HL-60 (cell line): Measurements from ENCODE around the gene CRHBP.

Source experiments
- DNase-seq, 2 experiments: peaks; one replicate each; pipeline ENCODE4 v3.0.0-alpha.2; 2010 to 2020; ENCODE audit warnings: low read depth in 1 of 2, low spot score in 1 of 2
- H3K27ac ChIP-seq: fragments of 250-450 bp; sonication (Bioruptor Pico); replicated peaks from 2 replicates; pipeline ENCODE4 v1.5.1; 2020; ENCODE audit warnings: mild to moderate bottlenecking, moderate library complexity
- H3K27me3 ChIP-seq: fragments of 250-450 bp; sonication (Bioruptor Pico); 2 replicates; pipeline ENCODE4 v1.5.1; 2021; ENCODE audit warnings: mild to moderate bottlenecking, moderate library complexity; ENCODE audit not compliant: insufficient read depth, poor library complexity, severe bottlenecking
- H3K4me3 ChIP-seq: replicated peaks from 2 replicates; pipeline ENCODE4 v1.5.1; 2011; ENCODE audit warnings: mild to moderate bottlenecking, control low read depth, low read length; ENCODE audit not compliant: insufficient read depth
- CTCF ChIP-seq: IDR thresholded peaks from one replicate; pipeline ENCODE4 v1.5.1; 2011; ENCODE audit warnings: low read length, control low read depth, inconsistent platforms; ENCODE audit not compliant: insufficient read depth
- GABPA ChIP-seq: IDR thresholded peaks from 2 replicates; pipeline ENCODE4 v1.6.1; 2012; ENCODE audit warnings: low read depth
- POLR2AphosphoS5 ChIP-seq: IDR thresholded peaks from 2 replicates; pipeline ENCODE4 v1.6.1; 2012; ENCODE audit warnings: low read depth
- REST ChIP-seq: IDR thresholded peaks from 2 replicates; pipeline ENCODE4 v1.6.1; 2012; ENCODE audit warnings: low read depth; ENCODE audit not compliant: insufficient replicate concordance
- SPI1 ChIP-seq: IDR thresholded peaks from 2 replicates; pipeline ENCODE4 v1.6.1; 2012; ENCODE audit warnings: low read depth, mild to moderate bottlenecking, borderline replicate concordance

Gene CRHBP

GRCh38 chr5:76920491-76920890, 32.4 kb upstream of the CRHBP start:
- no peak overlapping the region for H3K4me3 ChIP-seq
- TF ChIP-seq SPI1 (no peak), REST (no peak), GABPA (no peak), CTCF (no peak), POLR2AphosphoS5 (no peak)
- no peaks in the 10 kb centered on the region for H3K27me3 ChIP-seq
- H3K27ac ChIP-seq, result no peak overlapping the region
- DNase-seq, result no peak

- TF ChIP-seq SPI1, result no peak
- TF ChIP-seq CTCF, result no peak
- no peak for TF ChIP-seq POLR2AphosphoS5
- Histone ChIP-seq H3K27me3 (no peaks in the 10 kb centered on the region), H3K4me3 (no peak overlapping the region), H3K27ac (no peak overlapping the region)
- no peak for DNase-seq
Observed at GRCh38 chr5:76926329-76927105, 26.3 kb upstream of the CRHBP start.

- DNase-seq, result no peak
- TF ChIP-seq REST, result no peak
- TF ChIP-seq CTCF, result no peak
- TF ChIP-seq POLR2AphosphoS5, result no peak
- no peak for TF ChIP-seq SPI1
- no peak for TF ChIP-seq GABPA
- Histone ChIP-seq H3K27me3 (no peaks in the 10 kb centered on the region), H3K27ac (no peak overlapping the region), H3K4me3 (no peak overlapping the region)
Observed at GRCh38 chr5:76927961-76928360, 24.9 kb upstream of the CRHBP start.

GRCh38 chr5:76930083-76930482, 22.8 kb upstream of the CRHBP start:
- H3K4me3 ChIP-seq, result no peak overlapping the region

More at GRCh38 chr5:76930083-76930482, 22.8 kb upstream of the CRHBP start:
- no peak overlapping the region for H3K27ac ChIP-seq
- no peak for DNase-seq
- TF ChIP-seq SPI1 (no peak), GABPA (no peak), REST (no peak), CTCF (no peak), POLR2AphosphoS5 (no peak)
- no peaks in the 10 kb centered on the region for H3K27me3 ChIP-seq
